ENCODE data around the gene IGFBP5. TPM values are rescaled to one million over a fixed set of nuclear protein-coding genes. Genes with fewer than 3 reads are reported as not detected.

The IGFBP5 gene
- total RNA-seq, 1 donor from 2014 or later = 61.9 TPM

DNA sequence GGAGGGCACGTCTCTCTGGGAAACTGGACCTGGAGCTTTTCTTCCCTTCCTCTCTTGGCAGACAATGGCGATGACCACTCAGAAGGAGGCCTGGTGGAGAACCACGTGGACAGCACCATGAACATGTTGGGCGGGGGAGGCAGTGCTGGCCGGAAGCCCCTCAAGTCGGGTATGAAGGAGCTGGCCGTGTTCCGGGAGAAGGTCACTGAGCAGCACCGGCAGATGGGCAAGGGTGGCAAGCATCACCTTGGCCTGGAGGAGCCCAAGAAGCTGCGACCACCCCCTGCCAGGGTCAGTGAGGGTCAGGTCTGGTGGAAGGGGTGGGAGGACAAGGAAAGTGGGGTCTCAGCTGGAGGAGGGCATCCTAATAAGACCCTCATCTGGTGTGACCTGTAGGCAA is 34.9 kb downstream of the IGFBP5 start:
- DNase-seq (ENCODE audit: low read depth) = no peak
- no peak overlapping the region for H3K4me3 ChIP-seq (ENCODE audit: low read depth, low read length)
- TF ChIP-seq CTCF (conservative IDR thresholded peaks at IDR 0.05; ENCODE audit: low read depth, low read length) = no peak

GRCh38 chr2:216659276-216659675 is 36.1 kb downstream of the IGFBP5 start:
- no peak overlapping the region for H3K4me3 ChIP-seq (ENCODE audit: low read depth, low read length)
- TF ChIP-seq CTCF (conservative IDR thresholded peaks at IDR 0.05; ENCODE audit: low read depth, low read length) = no peak
- DNase-seq (ENCODE audit: low read depth) = no peak

- no peak overlapping the region for H3K4me3 ChIP-seq (ENCODE audit: low read depth, low read length)
- TF ChIP-seq CTCF (conservative IDR thresholded peaks at IDR 0.05; ENCODE audit: low read depth, low read length) = no peak
These were observed 36.6 kb downstream of the IGFBP5 start for GRCh38 chr2:216658757-216659156.

DNA sequence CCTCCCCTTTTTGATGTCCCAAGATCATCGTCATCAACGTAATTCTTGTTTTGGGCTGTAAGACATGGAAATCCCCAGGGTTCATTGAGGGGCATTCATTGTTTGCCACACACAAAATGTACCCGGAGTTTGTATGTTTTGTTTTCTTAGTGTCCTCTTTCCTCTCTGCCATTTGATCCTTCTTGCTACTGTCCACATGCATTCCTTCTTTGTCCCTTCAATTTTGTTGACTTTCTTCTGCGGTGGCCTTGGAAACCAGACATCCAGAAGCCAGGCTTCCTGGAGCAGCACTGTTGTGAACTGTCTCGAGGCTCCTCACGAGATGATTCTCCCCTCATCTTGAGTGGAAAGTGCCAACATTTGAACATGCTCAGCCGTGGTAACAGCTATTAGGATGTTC is 37.4 kb downstream of the IGFBP5 start:
- no peak for TF ChIP-seq CTCF (conservative IDR thresholded peaks at IDR 0.05; ENCODE audit: low read depth, low read length)
- no peak for DNase-seq (ENCODE audit: low read depth)
- no peak overlapping the region for H3K4me3 ChIP-seq (ENCODE audit: low read depth, low read length)

More at GRCh38 chr2:216658757-216659156, 36.6 kb downstream of the IGFBP5 start:
- no peak for DNase-seq (ENCODE audit: low read depth)

DNA sequence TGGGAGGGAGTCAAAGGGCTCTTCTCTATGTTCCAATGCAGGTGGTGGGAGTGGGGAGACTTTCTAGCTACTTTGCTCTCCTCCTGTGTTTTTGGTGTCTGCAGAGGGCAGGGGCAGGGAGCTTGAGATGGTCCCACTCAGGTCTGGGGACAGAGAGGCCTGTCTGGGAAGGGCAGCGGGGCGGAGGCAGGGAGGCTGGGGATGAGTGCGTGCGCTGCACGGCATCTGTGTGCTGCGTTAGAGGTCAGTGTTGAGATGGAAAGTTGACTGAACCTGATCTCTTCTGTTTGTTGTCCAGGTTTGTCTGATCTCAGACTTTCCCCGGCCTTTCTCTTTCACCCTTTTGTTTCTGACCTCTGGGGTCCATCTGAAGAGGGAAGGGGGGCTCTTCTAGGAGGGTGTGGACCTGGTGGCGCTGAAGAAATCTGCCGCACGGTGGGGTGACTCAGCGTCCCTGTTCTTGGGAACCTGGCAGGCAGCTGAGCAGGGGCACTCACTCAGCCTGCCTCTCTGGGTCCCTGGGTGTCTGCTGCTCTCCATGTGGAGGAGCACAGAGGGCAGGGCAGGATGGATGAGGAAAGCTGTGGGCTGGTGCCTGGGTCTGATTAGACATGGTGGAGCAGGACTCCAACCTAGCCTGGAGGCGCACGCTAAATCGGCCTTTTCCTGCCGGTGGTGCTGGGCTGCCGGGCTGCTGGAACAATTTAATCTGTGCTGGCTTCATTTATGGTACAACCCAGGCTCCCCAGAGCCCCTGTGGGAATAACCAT is 38.1 kb downstream of the IGFBP5 start:
- H3K4me3 ChIP-seq (ENCODE audit: low read depth, low read length) = no peak overlapping the region
- DNase-seq (ENCODE audit: low read depth) = no peak
- no peak for TF ChIP-seq CTCF (conservative IDR thresholded peaks at IDR 0.05; ENCODE audit: low read depth, low read length)

DNA sequence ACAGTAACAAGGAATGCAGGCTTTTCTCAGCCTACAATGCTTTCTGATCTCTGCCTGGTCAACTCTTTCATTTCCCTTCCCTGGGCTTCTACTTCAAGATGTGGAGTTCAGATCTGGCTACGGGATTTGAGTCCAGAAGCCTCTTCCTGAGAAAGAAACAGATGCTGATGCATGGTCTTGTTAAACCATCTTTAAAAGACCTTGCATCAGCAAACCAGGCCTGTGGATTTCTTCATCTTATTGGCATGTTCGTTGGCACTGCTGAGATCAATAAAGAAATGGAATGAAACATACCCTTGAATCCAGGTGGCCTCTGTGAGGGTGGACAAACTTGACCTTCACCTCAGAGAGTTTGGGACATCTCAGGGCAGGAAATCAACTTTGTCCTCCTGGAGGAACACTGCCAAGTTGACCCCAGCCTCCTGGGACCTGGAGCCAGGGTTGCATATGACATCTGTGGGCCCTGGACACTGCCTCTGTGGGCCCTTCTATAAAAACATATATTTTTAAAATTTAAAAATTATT is 40.8 kb downstream of the IGFBP5 start:
- no peak for TF ChIP-seq CTCF (conservative IDR thresholded peaks at IDR 0.05; ENCODE audit: low read depth, low read length)
- DNase-seq (ENCODE audit: low read depth) = no peak
- no peak overlapping the region for H3K4me3 ChIP-seq (ENCODE audit: low read depth, low read length)

- DNase-seq (ENCODE audit: low read depth) = no peak
- H3K4me3 ChIP-seq (ENCODE audit: low read depth, low read length) = no peak overlapping the region
- no peak for TF ChIP-seq CTCF (conservative IDR thresholded peaks at IDR 0.05; ENCODE audit: low read depth, low read length)
These were observed 41.4 kb downstream of the IGFBP5 start for GRCh38 chr2:216653931-216654365.
